ENCODE measurements around the gene PDE9A.

DNA sequence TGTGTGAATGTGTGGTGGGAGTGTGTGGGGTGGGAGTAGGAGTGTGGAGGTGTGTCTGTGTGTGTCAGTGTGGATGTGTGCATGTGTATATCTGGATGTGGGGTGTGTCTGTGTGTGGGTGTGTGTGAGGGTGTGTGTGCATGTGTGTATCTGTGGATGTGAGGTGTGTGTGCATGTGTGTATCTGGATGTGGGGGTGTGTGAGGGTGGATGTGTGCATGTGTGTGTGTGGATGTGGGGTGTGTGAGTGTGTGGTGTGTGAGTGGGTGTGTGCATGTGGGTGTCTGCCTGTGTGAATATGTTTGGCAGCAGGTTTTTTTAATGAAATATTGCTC is 106.1 kb downstream of the PDE9A start:
- TF ChIP-seq EP300 (IDR thresholded peaks at IDR 0.05) (no peak), POLR2AphosphoS5 (IDR thresholded peaks at IDR 0.05) (no peak), CTCF (IDR thresholded peaks at IDR 0.05) (no peak)
